OCI-LY1 (cell line): ENCODE results near the gene DAAM1.

ENCODE experiments used
- H2AFZ ChIP-seq: fragments of 200-600 bp; sonication (generic), shearing (Covaris generic); 2 replicates; pipeline ENCODE4 v1.6.0; 2014; ENCODE audit warnings: antibody characterized with exemption, mild to moderate bottlenecking, low read length
- H3F3A ChIP-seq: fragments of 200-600 bp; sonication (generic), shearing (Covaris generic); 2 replicates; pipeline ENCODE4 v1.6.0; 2014; ENCODE audit warnings: mild to moderate bottlenecking, antibody characterized with exemption, low read length, moderate library complexity; ENCODE audit not compliant: insufficient read depth
- H3K27ac ChIP-seq: fragments of 200-600 bp; sonication (generic); 2 replicates; pipeline ENCODE4 v1.5.1; 2014; ENCODE audit warnings: low read length, mixed run types, mild to moderate bottlenecking, low read depth; ENCODE audit not compliant: poor library complexity, severe bottlenecking
- H3K27me3 ChIP-seq: fragments of 200-600 bp; sonication (generic); 2 replicates; pipeline ENCODE4 v1.6.0; 2014; ENCODE audit warnings: antibody characterized with exemption, mild to moderate bottlenecking, low read length, moderate library complexity; ENCODE audit not compliant: insufficient read depth
- H3K36me3 ChIP-seq: fragments of 200-600 bp; sonication (generic); 2 replicates; pipeline ENCODE4 v1.6.1; 2014; ENCODE audit warnings: mild to moderate bottlenecking, antibody characterized with exemption, low read length, moderate library complexity, mixed read lengths; ENCODE audit not compliant: insufficient read depth
- H3K4me1 ChIP-seq: fragments of 200-600 bp; sonication (generic); 2 replicates; pipeline ENCODE4 v1.5.1; 2014; ENCODE audit warnings: mild to moderate bottlenecking, low read length, moderate library complexity; ENCODE audit not compliant: insufficient read depth, severe bottlenecking
- H3K4me2 ChIP-seq: fragments of 200-600 bp; sonication (generic), shearing (Covaris generic); 2 replicates; pipeline ENCODE4 v1.6.1; 2014; ENCODE audit warnings: low read length
- H3K4me3 ChIP-seq: fragments of 200-600 bp; sonication (generic); 2 replicates; pipeline ENCODE4 v1.5.1; 2014; ENCODE audit warnings: low read length, low read depth, mild to moderate bottlenecking, mixed read lengths; ENCODE audit not compliant: poor library complexity, severe bottlenecking
- H3K79me2 ChIP-seq: fragments of 200-600 bp; shearing (Covaris generic); 2 replicates; pipeline ENCODE4 v1.6.1; 2016; ENCODE audit warnings: mixed run types, low read length, mixed read lengths; ENCODE audit not compliant: insufficient read depth
- H3K9ac ChIP-seq: fragments of 200-600 bp; sonication (generic), shearing (Covaris generic); 2 replicates; pipeline ENCODE4 v1.6.1; 2014; ENCODE audit warnings: mild to moderate bottlenecking, low read length, mixed read lengths
- H3K9me2 ChIP-seq: fragments of 200-600 bp; sonication (generic), shearing (Covaris generic); 2 replicates; pipeline ENCODE4 v1.6.1; 2014; ENCODE audit warnings: low read depth, mild to moderate bottlenecking, low read length, mixed read lengths
- H3K9me3 ChIP-seq: fragments of 200-600 bp; shearing (Covaris generic); 2 replicates; pipeline ENCODE4 v1.6.1; 2014; ENCODE audit warnings: low read length, mixed read lengths
- H4K20me1 ChIP-seq: fragments of 200-600 bp; sonication (generic), shearing (Covaris generic); 2 replicates; pipeline ENCODE4 v1.6.0; 2016; ENCODE audit warnings: mild to moderate bottlenecking, low read length; ENCODE audit not compliant: insufficient read depth
- EZH2 ChIP-seq: fragments of 200-600 bp; sonication (generic), shearing (Covaris generic); IDR thresholded peaks from 2 replicates; pipeline ENCODE4 v1.8.0; 2017; ENCODE audit warnings: borderline replicate concordance, mixed run types, mild to moderate bottlenecking, antibody characterized with exemption, low read length, moderate library complexity, mixed read lengths
- TF ChIP-seq, protein P1 (sequence below): fragments of 200-600 bp; sonication (generic), shearing (Covaris generic); IDR thresholded peaks from 2 replicates; pipeline ENCODE4 v1.5.1; 2017; ENCODE audit warnings: mild to moderate bottlenecking, antibody characterized with exemption, low read length, moderate library complexity, mixed read lengths

Gene DAAM1

DNA sequence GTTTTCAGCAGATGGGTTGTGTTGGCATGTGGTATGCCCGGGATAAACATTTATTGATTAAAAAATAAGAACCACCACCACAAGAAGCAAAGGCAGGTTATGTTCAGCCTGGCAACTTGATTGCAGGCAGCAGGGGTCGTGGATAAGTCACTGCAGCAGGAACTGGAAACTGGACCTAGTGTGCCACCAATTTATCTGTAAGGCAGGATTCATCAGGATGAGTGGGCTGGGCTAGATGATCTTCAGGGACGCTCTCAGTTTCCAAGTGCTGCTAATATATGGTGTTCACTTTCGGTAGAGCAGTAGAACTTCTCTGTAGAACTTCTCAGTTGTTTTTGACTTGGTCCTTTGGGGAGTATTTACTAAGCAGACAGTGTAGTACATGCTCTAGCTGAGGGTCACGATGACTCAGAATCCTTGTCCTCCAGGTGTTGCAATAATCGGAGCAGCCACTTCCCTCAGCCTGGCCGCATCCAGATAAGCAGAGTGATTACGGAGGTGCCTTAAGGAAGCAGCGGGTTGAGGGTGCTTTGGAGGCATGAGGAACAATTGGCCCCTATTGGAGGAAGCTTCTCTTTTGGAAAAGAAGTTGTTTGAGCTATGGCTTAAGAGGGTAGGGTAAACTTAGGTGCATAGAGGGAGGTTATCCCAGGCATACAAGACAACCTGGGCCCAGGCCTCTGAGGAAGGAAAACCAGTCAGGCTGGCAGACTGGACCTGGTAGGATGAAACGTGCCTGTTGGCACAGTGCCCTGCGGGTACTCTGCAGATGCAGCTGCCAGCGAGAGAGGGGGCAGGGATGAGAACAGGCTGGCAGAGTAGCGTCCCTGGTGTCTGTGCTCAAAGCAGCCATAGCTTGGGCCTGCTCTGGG is 172.7 kb downstream of the DAAM1 start:
- Histone ChIP-seq H3K9me3 (no peaks in the 10 kb centered on the region), H3K79me2 (peaks cover 20% of the 10 kb centered on the region; the same call in 1 of the 2 replicates), H3K27me3 (no peaks in the 10 kb centered on the region), H3K4me1 (peaks cover 87% of the 10 kb centered on the region), H3K4me3 (peak overlapping the region; percentile 64), H3F3A (peaks cover 5% of the 10 kb centered on the region), H4K20me1 (no peaks in the 10 kb centered on the region), H3K36me3 (peaks cover 39% of the 10 kb centered on the region), H3K4me2 (peak overlapping the region; percentile 78), H2AFZ (no peak overlapping the region), H3K9ac (peak overlapping the region; percentile 79), H3K9me2 (no peaks in the 10 kb centered on the region), H3K27ac (peak overlapping the region; percentile 99)
- TF ChIP-seq, protein P1, sequence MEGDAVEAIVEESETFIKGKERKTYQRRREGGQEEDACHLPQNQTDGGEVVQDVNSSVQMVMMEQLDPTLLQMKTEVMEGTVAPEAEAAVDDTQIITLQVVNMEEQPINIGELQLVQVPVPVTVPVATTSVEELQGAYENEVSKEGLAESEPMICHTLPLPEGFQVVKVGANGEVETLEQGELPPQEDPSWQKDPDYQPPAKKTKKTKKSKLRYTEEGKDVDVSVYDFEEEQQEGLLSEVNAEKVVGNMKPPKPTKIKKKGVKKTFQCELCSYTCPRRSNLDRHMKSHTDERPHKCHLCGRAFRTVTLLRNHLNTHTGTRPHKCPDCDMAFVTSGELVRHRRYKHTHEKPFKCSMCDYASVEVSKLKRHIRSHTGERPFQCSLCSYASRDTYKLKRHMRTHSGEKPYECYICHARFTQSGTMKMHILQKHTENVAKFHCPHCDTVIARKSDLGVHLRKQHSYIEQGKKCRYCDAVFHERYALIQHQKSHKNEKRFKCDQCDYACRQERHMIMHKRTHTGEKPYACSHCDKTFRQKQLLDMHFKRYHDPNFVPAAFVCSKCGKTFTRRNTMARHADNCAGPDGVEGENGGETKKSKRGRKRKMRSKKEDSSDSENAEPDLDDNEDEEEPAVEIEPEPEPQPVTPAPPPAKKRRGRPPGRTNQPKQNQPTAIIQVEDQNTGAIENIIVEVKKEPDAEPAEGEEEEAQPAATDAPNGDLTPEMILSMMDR = peak; percentile 37; the same call in 1 of the 2 replicates
- no peak for TF ChIP-seq EZH2

DNA sequence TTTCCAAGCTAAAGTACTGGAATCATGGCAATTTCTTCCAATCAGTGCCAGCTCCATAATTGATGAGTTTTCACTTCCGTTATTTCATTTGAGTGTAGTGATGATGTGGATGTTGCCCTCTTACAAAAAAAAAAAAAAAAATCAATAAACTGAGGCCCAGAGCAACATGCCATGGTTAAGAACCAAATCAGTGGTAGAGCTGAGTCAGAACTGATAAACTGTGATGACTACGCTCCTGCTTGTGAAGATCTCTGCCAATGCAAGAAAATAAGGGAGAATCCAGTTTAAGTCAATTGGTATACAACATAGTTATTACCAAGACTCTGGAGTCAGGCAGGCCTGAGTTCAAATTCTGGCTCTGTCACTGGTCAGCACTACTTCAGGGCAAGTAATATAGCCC is 174.0 kb downstream of the DAAM1 start:
- H3K4me1 ChIP-seq = peaks cover 73% of the 10 kb centered on the region
- peak overlapping the region; percentile 99 for H3K27ac ChIP-seq
- H3F3A ChIP-seq = peaks cover 5% of the 10 kb centered on the region
- peak overlapping the region; percentile 79; the same call in 1 of the 2 replicates for H3K9ac ChIP-seq
- H3K9me2 ChIP-seq = no peaks in the 10 kb centered on the region
- no peaks in the 10 kb centered on the region for H4K20me1 ChIP-seq
- peak overlapping the region; percentile 64 for H3K4me3 ChIP-seq
- H3K9me3 ChIP-seq = no peaks in the 10 kb centered on the region
- no peaks in the 10 kb centered on the region for H3K27me3 ChIP-seq
- peak overlapping the region; percentile 78 for H3K4me2 ChIP-seq
- TF ChIP-seq, protein P1 = no peak
- TF ChIP-seq EZH2 = no peak
- H3K79me2 ChIP-seq = peaks cover 20% of the 10 kb centered on the region; the same call in 1 of the 2 replicates
- H3K36me3 ChIP-seq = peaks cover 49% of the 10 kb centered on the region
- no peak overlapping the region for H2AFZ ChIP-seq

DNA sequence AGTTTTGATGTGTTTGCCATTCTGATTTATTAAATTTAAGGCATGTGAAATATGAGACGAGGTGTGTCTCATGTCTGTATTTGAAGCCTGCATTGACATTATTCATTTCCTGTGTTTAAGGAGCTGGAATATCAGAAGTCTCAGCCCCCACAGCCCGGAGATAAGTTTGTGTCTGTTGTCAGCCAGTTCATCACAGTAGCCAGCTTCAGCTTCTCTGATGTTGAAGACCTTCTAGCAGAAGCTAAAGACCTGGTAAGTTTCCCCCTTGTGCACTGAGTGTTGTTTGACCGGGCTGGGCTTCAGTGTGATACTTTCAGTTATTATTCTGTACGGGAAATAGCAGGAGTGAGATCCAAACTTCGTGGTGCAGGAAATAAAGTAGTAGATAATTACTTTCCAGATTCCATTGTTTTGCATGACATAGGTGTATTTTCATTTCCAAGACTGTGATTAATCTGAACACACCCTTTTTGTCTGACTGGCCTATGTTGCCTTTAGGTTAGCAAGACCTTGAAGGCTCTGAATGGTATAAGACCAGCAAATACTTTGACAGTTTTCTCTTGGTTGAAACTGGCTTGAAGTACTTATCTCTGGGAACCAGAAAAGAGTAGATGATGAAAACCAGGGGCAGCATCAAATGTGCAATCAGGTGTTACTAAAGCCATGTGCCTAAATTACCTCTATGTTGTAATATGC is 175.2 kb downstream of the DAAM1 start:
- Histone ChIP-seq H3K9me2 (no peaks in the 10 kb centered on the region), H3K79me2 (peaks cover 20% of the 10 kb centered on the region; the same call in 1 of the 2 replicates), H2AFZ (no peak overlapping the region), H3K9ac (peak overlapping the region; percentile 79; the same call in 1 of the 2 replicates), H3K9me3 (no peaks in the 10 kb centered on the region), H3K4me1 (peaks cover 62% of the 10 kb centered on the region), H3K4me2 (peak overlapping the region; percentile 78), H3K27me3 (no peaks in the 10 kb centered on the region), H3K36me3 (peaks cover 57% of the 10 kb centered on the region), H3K27ac (peak overlapping the region; percentile 99), H4K20me1 (no peaks in the 10 kb centered on the region), H3F3A (peaks cover 5% of the 10 kb centered on the region), H3K4me3 (peak overlapping the region; percentile 64)
- no peak for TF ChIP-seq EZH2
- TF ChIP-seq, protein P1 = no peak
